Measurements from ENCODE around the gene CDK14.

The CDK14 gene

GRCh38 chr7:90923541-90923997 lies 327.4 kb downstream of the CDK14 start:
- DNase-seq: no peak

GRCh38 chr7:90928700-90929424 lies 332.7 kb downstream of the CDK14 start:
- peak; percentile 96 for DNase-seq

GRCh38 chr7:90931986-90932916 lies 336.1 kb downstream of the CDK14 start:
- DNase-seq: peak; percentile 56

GRCh38 chr7:90933041-90933440 lies 336.9 kb downstream of the CDK14 start:
- DNase-seq: no peak

- DNase-seq: no peak
Observed at GRCh38 chr7:90933984-90934383, 337.9 kb downstream of the CDK14 start.

- no peak for DNase-seq
Observed at GRCh38 chr7:90938371-90938770, 342.2 kb downstream of the CDK14 start.

GRCh38 chr7:90939666-90940065 lies 343.5 kb downstream of the CDK14 start:
- no peak for DNase-seq

GRCh38 chr7:90944021-90944420 lies 347.9 kb downstream of the CDK14 start:
- DNase-seq: no peak

- DNase-seq: no peak
Observed at GRCh38 chr7:90945104-90945787, 349.1 kb downstream of the CDK14 start.

- DNase-seq: no peak
Observed at GRCh38 chr7:90946730-90947501, 350.8 kb downstream of the CDK14 start.

- no peak for DNase-seq
Observed at GRCh38 chr7:90948085-90948484, 352.0 kb downstream of the CDK14 start.

GRCh38 chr7:90951229-90951628 lies 355.1 kb downstream of the CDK14 start:
- no peak for DNase-seq

GRCh38 chr7:90951986-90952954 lies 356.1 kb downstream of the CDK14 start:
- peak; percentile 89 for DNase-seq

- DNase-seq: peak; percentile 99
Observed at GRCh38 chr7:90955641-90956207, 359.6 kb downstream of the CDK14 start.

GRCh38 chr7:90957883-90958282 lies 361.8 kb downstream of the CDK14 start:
- DNase-seq: peak; percentile 69

- peak; percentile 80 for DNase-seq
Observed at GRCh38 chr7:90958647-90959046, 362.5 kb downstream of the CDK14 start.

GRCh38 chr7:90961037-90961725 lies 365.1 kb downstream of the CDK14 start:
- DNase-seq: no peak

GRCh38 chr7:90965211-90965610 lies 369.1 kb downstream of the CDK14 start:
- no peak for DNase-seq

GRCh38 chr7:90966346-90966745 lies 370.2 kb downstream of the CDK14 start:
- DNase-seq: no peak

GRCh38 chr7:90968871-90969270 lies 372.8 kb downstream of the CDK14 start:
- no peak for DNase-seq
